GM21723 (cell line): ENCODE measurements around the gene SERPINA12.

Experiments used
- ATAC-seq: cut with Tn5 transposase; IDR thresholded peaks from one replicate; pipeline ENCODE4 v1.9.1; 2021; ENCODE audit warnings: mild to moderate bottlenecking, moderate library complexity; ENCODE audit not compliant: unreplicated experiment

SERPINA12 gene

DNA sequence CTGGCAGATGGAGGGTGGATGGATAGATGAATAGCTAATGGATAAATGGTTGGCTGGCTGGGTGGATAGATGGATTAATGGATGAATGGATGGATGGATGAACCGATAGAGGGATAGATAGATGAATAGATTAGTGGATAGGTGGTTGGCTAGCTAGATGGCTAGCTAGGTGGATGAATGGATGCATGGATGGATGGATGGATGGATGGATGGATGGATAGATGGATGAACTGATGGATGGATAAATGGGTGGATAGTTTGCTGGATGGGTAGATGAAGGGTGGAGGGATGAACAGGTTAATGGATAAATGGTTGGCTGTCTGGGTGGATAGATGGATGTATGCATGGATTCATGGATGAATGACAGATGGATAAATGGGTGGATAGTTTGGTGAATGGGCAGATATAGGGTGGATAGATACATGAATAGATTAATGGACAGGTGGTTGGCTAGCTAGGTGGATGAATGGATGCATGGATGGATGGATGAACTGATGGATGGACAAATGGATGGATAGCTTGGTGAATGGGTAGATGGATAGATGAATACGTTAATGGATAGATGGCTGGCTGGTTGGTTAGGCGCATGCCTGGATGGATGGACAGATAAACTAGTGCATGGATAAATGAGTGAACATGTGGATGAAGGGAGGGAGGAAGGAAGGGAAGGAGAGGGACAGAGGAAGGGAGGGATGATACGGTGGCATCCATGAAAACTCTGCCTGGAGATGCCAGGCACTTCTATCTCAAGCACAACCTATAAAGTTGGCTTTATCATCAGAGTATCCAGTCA lies 41.3 kb downstream of the SERPINA12 start:
- no peak for ATAC-seq

DNA sequence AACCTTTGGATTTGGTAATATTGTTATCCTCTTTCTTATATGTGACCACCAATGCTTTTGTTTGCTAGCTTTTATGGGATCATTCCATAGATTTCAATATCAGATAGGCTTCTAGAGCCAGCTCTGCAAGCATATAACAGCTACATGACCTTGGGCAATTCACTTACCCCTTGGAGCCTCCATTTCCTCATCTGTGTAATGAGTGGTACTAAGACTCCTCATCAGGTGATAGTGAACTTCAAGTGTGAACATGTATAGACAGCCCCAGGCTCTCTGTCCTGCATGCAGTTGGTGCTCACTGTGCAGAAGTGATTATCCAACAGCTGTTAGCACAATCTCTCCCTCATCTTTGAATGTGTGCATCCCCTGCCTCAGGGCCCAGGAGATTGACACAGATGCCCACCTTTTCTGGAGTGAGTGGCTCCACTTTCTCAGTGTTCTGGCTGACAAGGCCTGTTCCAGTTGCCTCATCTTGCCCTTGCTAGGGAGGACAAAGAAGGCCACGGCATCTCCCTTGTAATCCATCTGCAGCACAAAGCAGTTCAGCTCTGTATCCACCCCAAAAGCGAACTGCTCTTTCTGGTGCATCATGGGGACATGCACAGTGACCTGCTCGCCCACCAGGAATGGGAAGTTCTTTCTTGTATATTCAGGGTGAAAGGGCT lies 42.4 kb downstream of the SERPINA12 start:
- ATAC-seq: no peak

DNA sequence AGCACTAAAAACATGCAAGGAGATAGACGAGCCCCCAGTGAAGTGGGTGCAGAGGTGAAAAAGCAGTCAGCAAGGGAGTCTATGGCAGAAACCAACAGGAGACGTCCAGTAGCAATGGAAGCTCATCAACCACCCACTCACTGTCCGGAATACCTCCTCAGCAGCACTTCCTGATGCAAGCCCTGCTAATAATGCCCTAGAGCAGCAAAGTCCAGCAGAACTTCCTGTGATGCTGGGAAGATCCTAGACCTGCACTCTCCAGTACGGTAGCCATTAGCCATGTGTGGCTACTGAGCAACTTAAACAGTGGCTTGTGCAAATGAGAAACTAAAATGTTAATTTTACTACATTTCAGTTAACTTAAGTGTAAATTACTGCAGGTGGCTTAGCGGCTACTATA lies 44.2 kb downstream of the SERPINA12 start:
- ATAC-seq: no peak

GRCh38 chr14:94464290-94464689 lies 45.0 kb downstream of the SERPINA12 start:
- ATAC-seq: no peak

DNA sequence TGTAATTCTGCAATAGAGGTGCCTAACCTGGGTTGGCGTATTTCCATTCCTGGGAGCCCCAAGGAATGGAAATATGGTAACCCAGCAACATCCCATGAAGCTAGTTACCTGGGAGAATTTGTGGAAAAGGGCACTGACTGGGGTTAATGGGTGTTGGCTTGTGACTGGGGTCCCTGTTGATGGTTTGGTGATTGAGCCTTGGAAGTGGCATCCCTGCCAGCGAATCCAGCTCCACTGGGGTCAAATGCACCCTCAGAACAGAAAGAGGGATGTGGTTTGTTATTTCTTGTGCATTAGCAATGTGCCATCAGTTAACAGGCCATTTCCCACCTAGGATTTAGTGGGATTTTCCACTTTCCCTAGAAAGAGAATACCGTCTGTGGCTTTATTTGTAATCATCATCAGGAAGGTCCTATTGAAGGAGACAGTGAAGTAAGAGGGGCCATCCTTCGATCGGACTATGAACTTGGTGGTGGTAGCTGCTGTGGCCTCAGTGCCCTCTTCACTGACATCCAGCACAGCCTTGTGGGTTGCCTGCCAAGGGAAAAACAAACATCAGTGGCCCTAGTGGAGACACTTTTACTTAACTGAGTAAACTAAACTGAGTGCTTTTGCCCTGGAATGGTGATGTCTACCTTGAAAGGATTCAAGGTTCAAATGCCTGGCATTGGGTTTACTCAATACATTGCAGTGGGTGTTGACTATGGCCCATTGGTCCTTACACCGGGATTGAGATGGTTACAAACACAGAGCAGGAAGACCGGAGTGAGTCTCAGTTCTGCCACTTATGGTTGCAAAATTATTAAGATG lies 46.3 kb downstream of the SERPINA12 start:
- ATAC-seq: no peak

- no peak for ATAC-seq
Observed at GRCh38 chr14:94462219-94462551, 47.1 kb downstream of the SERPINA12 start.

- ATAC-seq: no peak
Observed at GRCh38 chr14:94461526-94462218, 47.6 kb downstream of the SERPINA12 start.

DNA sequence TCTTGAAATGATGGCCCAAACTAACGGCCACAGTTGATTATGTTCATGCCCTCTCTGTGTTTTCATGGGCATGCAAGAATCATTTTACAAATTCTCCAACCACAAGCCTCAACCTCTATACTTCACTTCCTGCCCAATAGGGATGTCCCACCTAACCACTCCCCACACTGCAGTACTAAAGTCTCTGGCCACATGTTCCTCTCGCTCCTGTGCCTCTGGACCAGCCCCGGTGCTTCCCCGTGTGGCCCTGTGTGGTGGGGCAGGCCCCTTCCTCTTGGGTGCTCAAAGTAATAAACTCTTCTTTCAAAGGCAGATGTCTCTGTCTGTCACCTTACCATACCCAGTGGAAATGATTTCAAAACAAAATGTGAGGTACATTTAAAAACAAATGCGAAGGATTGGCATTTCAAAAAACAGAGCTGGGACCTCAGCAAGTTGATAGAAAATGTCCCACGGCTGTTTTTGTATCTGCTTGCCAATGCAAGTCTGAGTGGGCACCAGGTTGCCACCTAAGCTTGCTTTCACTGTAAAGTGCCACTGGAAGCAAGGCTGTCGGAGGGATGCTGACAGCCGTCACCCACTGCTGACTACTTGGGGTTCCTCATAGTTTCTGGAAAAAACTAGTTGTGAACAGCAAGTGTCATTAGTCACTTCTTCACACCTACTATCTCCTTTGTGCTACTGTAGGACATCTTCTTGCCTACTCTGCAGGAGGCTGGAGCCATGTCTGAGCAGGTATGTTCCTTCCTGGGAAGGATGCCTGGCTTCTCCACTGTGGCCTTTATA lies 48.4 kb downstream of the SERPINA12 start:
- ATAC-seq: no peak

- ATAC-seq: no peak
Observed at GRCh38 chr14:94458558-94459205, 50.6 kb downstream of the SERPINA12 start.

DNA sequence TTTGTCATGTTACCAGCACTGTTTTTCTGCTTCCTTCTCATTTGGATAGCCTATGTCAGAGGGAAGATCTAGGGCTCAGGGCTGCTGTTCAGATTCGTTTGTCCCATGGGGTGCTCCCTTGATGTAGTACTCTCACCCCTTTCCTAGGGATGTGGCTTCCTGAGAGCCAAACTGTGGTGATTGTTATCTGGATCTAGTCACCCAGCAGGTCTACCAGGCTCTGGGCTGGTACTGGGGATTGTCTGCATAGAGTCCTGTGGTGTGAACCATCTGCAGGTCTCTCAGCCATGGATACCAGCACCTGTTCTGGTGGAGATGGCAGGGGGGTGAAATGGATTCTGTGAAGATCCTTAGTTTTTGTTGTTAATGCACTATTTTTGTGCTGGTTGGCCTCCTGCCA lies 51.2 kb downstream of the SERPINA12 start:
- ATAC-seq: no peak

- no peak for ATAC-seq
Observed at GRCh38 chr14:94455928-94456327, 53.3 kb downstream of the SERPINA12 start.

- ATAC-seq: no peak
Observed at GRCh38 chr14:94451826-94452225, 57.4 kb downstream of the SERPINA12 start.

- no peak for ATAC-seq
Observed at GRCh38 chr14:94451091-94451771, 58.0 kb downstream of the SERPINA12 start.

DNA sequence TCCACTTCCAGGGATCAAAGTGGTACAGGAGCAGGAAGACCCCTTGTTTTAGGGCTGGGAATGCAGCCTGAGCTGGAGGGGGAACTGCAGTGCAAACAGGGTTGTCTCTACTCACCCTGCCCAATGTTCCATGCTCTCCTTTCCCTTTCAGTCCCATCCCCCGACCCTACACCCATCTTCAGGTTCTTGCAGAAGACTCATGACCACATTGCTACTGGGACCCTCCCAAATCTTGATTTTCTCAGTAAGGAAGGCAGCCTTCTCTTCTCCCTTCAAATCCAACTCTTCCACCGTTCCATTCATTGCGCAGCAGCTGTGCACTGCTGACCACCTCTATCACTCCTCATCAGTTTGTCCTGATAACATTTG lies 58.6 kb downstream of the SERPINA12 start:
- no peak for ATAC-seq

GRCh38 chr14:94449930-94450329 lies 59.3 kb downstream of the SERPINA12 start:
- no peak for ATAC-seq

DNA sequence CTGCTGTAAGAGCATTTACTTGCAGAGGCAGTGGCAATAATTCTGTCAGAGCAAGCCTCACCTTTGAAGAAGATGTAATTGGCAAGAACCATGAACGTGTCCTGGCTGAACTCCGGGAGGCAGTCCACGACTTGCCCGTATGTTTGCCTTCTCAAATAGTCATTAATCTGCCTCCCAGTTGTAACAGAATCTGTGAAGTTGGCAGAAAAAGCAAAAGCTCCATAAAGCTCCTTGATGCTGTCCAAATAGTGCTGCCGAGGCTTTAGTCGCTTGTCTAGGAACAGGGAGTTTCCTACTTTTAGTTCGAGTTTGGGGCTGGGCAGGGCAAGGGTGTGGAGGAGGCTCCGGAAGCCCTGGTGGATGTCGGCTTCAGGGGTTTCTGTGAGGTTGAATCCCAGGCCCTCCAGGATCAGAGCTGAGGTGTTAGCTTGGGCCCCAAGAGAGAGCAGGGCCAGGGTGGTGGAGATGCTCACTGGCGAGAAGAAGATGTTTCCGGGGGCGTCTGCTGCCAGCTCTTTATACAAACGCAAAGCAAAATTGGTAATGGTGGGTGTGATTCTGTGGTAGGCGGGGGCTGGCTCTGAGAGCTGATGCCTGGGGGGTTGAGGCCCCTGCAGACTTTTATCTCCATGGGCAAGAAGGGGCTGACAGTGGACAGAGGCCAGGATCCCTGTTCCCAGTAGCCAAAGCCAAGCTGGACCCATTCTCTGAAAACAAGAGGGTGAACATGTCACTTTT lies 61.0 kb downstream of the SERPINA12 start:
- no peak for ATAC-seq

GRCh38 chr14:94447206-94447605 lies 62.1 kb downstream of the SERPINA12 start:
- ATAC-seq: no peak

DNA sequence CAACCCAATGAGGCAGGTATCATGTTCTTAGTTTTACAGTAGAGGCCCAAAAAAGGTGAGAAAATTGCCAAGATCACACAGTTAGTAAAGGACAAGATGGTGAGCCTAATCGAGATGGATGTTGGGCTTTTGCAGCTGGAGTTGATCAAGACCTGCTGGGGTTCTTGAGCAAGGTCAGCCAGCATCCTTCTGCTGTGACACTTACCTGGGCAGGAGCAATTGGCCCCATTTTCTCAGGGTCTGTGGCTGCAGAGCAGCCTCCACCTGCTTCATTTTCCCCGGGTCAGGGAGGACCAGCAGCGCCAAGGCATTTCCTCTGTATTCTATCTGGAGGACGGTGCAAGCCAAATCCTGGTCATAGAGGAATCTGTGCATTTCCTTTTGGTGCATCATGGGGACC lies 63.1 kb downstream of the SERPINA12 start:
- ATAC-seq: no peak

DNA sequence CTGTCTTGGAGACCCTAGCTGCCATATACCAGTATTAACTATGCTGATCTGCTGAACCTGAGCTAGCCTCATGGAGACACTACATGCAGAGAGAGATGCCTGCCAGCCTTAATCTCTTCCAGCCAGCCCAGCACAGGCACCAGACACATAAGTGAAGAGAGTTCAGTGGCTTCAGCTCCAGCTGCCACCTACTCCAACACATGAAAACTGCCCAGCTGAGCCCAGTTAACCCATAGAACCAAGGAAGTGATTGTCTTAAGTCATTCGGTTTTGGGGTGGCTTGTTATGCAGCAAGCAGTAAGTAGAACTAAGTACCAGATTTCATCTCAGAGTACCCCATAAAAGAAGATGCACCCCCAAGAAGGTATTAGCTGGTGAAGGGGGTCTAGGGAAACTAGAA lies 64.3 kb downstream of the SERPINA12 start:
- no peak for ATAC-seq
